SKM-1 (cell line): Measurements from ENCODE around the gene SLIT2.

Experiments
- DNase-seq: peaks from one replicate; lab custom pipeline; 2025; ENCODE audit not compliant: unreplicated experiment; lab: John Stamatoyannopoulos, UW

Gene SLIT2

GRCh38 chr4:20251796-20252655 is at the start of gene SLIT2:
Gene SLIT2, plus strand, starts transcription at chr4:20251905. Its CDS starts 1,911 bp downstream, at chr4:20253816.
- DNase-seq = no peak

- no peak for DNase-seq
These were observed 48.2 kb upstream of the SLIT2 start for GRCh38 chr4:20203508-20203907.

GRCh38 chr4:20217521-20217920 is 34.2 kb upstream of the SLIT2 start:
- DNase-seq = no peak

- no peak for DNase-seq
These were observed 33.8 kb upstream of the SLIT2 start for GRCh38 chr4:20217951-20218350.

GRCh38 chr4:20219521-20219920 is 32.2 kb upstream of the SLIT2 start:
- DNase-seq = no peak

GRCh38 chr4:20237894-20238537 is 13.7 kb upstream of the SLIT2 start:
- DNase-seq = no peak

- no peak for DNase-seq
These were observed 3.5 kb upstream of the SLIT2 start for GRCh38 chr4:20248155-20248558.

- DNase-seq = no peak
These were observed 2.4 kb upstream of the SLIT2 start for GRCh38 chr4:20249333-20249732.

GRCh38 chr4:20251031-20251795 is 492 bp upstream of the SLIT2 start:
- DNase-seq = no peak

- DNase-seq = no peak
These were observed 1.1 kb downstream of the SLIT2 start for GRCh38 chr4:20252656-20253282.

- no peak for DNase-seq
These were observed 1.6 kb downstream of the SLIT2 start for GRCh38 chr4:20253283-20253734.

- no peak for DNase-seq
These were observed 2.2 kb downstream of the SLIT2 start for GRCh38 chr4:20253735-20254409.

- no peak for DNase-seq
These were observed 3.0 kb downstream of the SLIT2 start for GRCh38 chr4:20254511-20255250.

- DNase-seq = no peak
These were observed 3.5 kb downstream of the SLIT2 start for GRCh38 chr4:20255251-20255586.

GRCh38 chr4:20255823-20256222 is 4.1 kb downstream of the SLIT2 start:
- DNase-seq = no peak

GRCh38 chr4:20256381-20256881 is 4.7 kb downstream of the SLIT2 start:
- DNase-seq = no peak

- DNase-seq = no peak
These were observed 8.0 kb downstream of the SLIT2 start for GRCh38 chr4:20259707-20260106.

- DNase-seq = no peak
These were observed 9.1 kb downstream of the SLIT2 start for GRCh38 chr4:20260821-20261220.

- DNase-seq = no peak
These were observed 10.5 kb downstream of the SLIT2 start for GRCh38 chr4:20262221-20262620.

- DNase-seq = no peak
These were observed 13.0 kb downstream of the SLIT2 start for GRCh38 chr4:20264688-20265087.
